Activated T-cell treated with anti-CD3 and anti-CD28 coated beads for 24 hours (primary cell): ENCODE data around the gene NECTIN4.
A peak's percentile ranks its signal among the peaks of the same experiment; 100 is the strongest.

ENCODE experiments used
- DNase-seq: peaks from one replicate; pipeline ENCODE4 v3.0.0-alpha.2; 2020; ENCODE audit warnings: low read depth

Gene NECTIN4

DNA sequence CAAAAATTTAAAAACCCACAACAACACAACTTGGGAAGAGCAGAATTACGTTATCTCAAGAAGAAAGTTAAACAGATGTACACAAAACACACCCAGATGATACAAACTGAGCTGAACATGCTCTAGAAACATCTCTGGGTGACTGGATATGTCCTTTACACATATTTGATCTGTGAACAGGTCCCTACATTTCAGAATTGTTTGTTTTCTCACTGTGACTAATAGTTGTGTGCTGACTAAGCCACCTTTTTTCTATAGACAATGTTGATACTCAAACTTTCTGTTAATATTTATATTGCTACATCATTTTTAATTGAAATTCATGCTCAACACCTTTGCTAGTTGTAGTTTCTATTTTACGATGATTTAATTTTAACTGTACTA lies 67.4 kb downstream of the NECTIN4 start:
- DNase-seq = no peak

- DNase-seq = peak; percentile 76
Measured at GRCh38 chr1:161021165-161021969, 68.0 kb downstream of the NECTIN4 start.
